ENCODE results near the gene CCNI2.
"Not testable (repeated sequence)": the region's sequence is repeated elsewhere in the genome, so short reads cannot be mapped to it uniquely, and the experiment has no call there.

The CCNI2 gene

GRCh38 chr5:132802044-132802684 lies 54.9 kb downstream of the CCNI2 start:
- H3K79me1 ChIP-seq (replicated peaks; ENCODE audit: low read length, poor library complexity, severe bottlenecking): no peaks in the 10 kb centered on the region
- no peak overlapping the region for H3K14ac ChIP-seq (ENCODE audit: low read length in 2 of 2)
- no peak overlapping the region for H3K23ac ChIP-seq (ENCODE audit: low read length in 2 of 2)
- no peak overlapping the region for H3K9ac ChIP-seq (ENCODE audit: low read length)
- H3K9me3 ChIP-seq (ENCODE audit: control insufficient read depth, low read length): no peaks in the 10 kb centered on the region
- no peak overlapping the region for H3K4ac ChIP-seq (ENCODE audit: low read depth in 1 of 2, low read length in 2 of 2)
- H4K8ac ChIP-seq (ENCODE audit: low read length): no peak overlapping the region
- no peak overlapping the region for H2BK15ac ChIP-seq (ENCODE audit: low read depth, poor library complexity, severe bottlenecking)
- H2AFZ ChIP-seq (ENCODE audit: low read depth, low read length): no peak overlapping the region
- no peak overlapping the region for H3K27ac ChIP-seq (ENCODE audit: low read length, poor library complexity, severe bottlenecking)
- 89% methylated on average over 4 of the region's 5 CpGs for WGBS
- no peak overlapping the region for H4K91ac ChIP-seq (ENCODE audit: low read length)
- DNase-seq: no peak
- H3K4me3 ChIP-seq (ENCODE audit: insufficient read depth in 1 of 2, low read depth in 1 of 2, low read length in 2 of 2): no peak overlapping the region
- H3K18ac ChIP-seq (ENCODE audit: low read depth in 1 of 2, low read length in 2 of 2): no peak overlapping the region
- no peaks in the 10 kb centered on the region for H3K36me3 ChIP-seq (ENCODE audit: control insufficient read depth in 1 of 2, insufficient read depth in 2 of 2, low read depth in 1 of 2, low read length in 2 of 2)
- no peak overlapping the region for H2AK5ac ChIP-seq (ENCODE audit: low read length, severe bottlenecking)
- H3K4me2 ChIP-seq (ENCODE audit: low read length, poor library complexity, severe bottlenecking): no peak overlapping the region
- H3K27me3 ChIP-seq (ENCODE audit: control insufficient read depth in 1 of 2, insufficient read depth in 1 of 2, low read length in 2 of 2): peaks cover 20 to 24% of the 10 kb centered on the region in 2 experiments
- H2BK120ac ChIP-seq (ENCODE audit: low read depth, low read length): no peak overlapping the region
- no peak overlapping the region for H2BK12ac ChIP-seq (ENCODE audit: low read length in 2 of 2)
- no peaks in the 10 kb centered on the region for H3K4me1 ChIP-seq (ENCODE audit: control insufficient read depth, insufficient read depth, low read depth, low read length)
- no peak overlapping the region for H2BK5ac ChIP-seq (ENCODE audit: low read depth, low read length, poor library complexity, severe bottlenecking)

GRCh38 chr5:132802685-132803066 lies 55.5 kb downstream of the CCNI2 start:
- not testable (repeated sequence) for H3K36me3 ChIP-seq (ENCODE audit: control insufficient read depth in 1 of 2, insufficient read depth in 2 of 2, low read depth in 1 of 2, low read length in 2 of 2); H4K8ac ChIP-seq (ENCODE audit: low read length); H3K18ac ChIP-seq (ENCODE audit: low read depth in 1 of 2, low read length in 2 of 2); H3K79me1 ChIP-seq (replicated peaks; ENCODE audit: low read length, poor library complexity, severe bottlenecking); H2BK15ac ChIP-seq (ENCODE audit: low read depth, poor library complexity, severe bottlenecking); H2AFZ ChIP-seq (ENCODE audit: low read depth, low read length); H3K14ac ChIP-seq (ENCODE audit: low read length in 2 of 2); H2BK12ac ChIP-seq (ENCODE audit: low read length in 2 of 2); H3K4me1 ChIP-seq (ENCODE audit: control insufficient read depth, insufficient read depth, low read depth, low read length); DNase-seq; H3K4me3 ChIP-seq (ENCODE audit: insufficient read depth in 1 of 2, low read depth in 1 of 2, low read length in 2 of 2); H2BK5ac ChIP-seq (ENCODE audit: low read depth, low read length, poor library complexity, severe bottlenecking); H3K23ac ChIP-seq (ENCODE audit: low read length in 2 of 2); H3K9ac ChIP-seq (ENCODE audit: low read length); H3K4me2 ChIP-seq (ENCODE audit: low read length, poor library complexity, severe bottlenecking); H3K4ac ChIP-seq (ENCODE audit: low read depth in 1 of 2, low read length in 2 of 2); H2AK5ac ChIP-seq (ENCODE audit: low read length, severe bottlenecking); H3K27ac ChIP-seq (ENCODE audit: low read length, poor library complexity, severe bottlenecking); H4K91ac ChIP-seq (ENCODE audit: low read length); H3K9me3 ChIP-seq (ENCODE audit: control insufficient read depth, low read length); H2BK120ac ChIP-seq (ENCODE audit: low read depth, low read length)
- peaks cover 15 to 28% of the 10 kb centered on the region in 2 experiments for H3K27me3 ChIP-seq (ENCODE audit: control insufficient read depth in 1 of 2, insufficient read depth in 1 of 2, low read length in 2 of 2)
- WGBS: 88% methylated on average over 2 of the region's 5 CpGs
